Measurements from ENCODE around the gene RBP2. TPM values are rescaled to one million over a fixed set of nuclear protein-coding genes. Genes with fewer than 3 reads are reported as not detected.

Gene RBP2
- total RNA-seq, 1 donor from 2014 or later = not detected

GRCh38 chr3:139470199-139470598 is 6.1 kb downstream of the RBP2 start:
- no peaks in the 10 kb centered on the region for H3K4me1 ChIP-seq
- H3K9me3 ChIP-seq (ENCODE audit: low read depth) = no peaks in the 10 kb centered on the region
- Mint-ChIP-seq H3K4me1 (no peaks in the 10 kb centered on the region), H3K4me3 (no peak overlapping the region), H3K9me3 (no peaks in the 10 kb centered on the region), H3K36me3 (no peaks in the 10 kb centered on the region), H3K27ac (no peak overlapping the region), H3K27me3 (ENCODE audit: insufficient read depth, low read depth) (no peaks in the 10 kb centered on the region)
- no peaks in the 10 kb centered on the region for H3K27me3 ChIP-seq
- no peak overlapping the region for H3K4me3 ChIP-seq
- no peak overlapping the region for H3K9ac ChIP-seq
- H3K4me2 ChIP-seq = no peak overlapping the region
- H4K20me1 ChIP-seq (ENCODE audit: low read depth) = no peaks in the 10 kb centered on the region
- no peak overlapping the region for H2AFZ ChIP-seq (replicated peaks)
- DNase-seq (ENCODE audit: low spot score) = no peak
- no peak for TF ChIP-seq EZH2phosphoT487 (IDR thresholded peaks at IDR 0.05)
- H3K79me2 ChIP-seq (ENCODE audit: low read depth) = no peaks in the 10 kb centered on the region
- H3F3A ChIP-seq (ENCODE audit: low read depth) = no peaks in the 10 kb centered on the region
- H3K27ac ChIP-seq = no peak overlapping the region
- no peaks in the 10 kb centered on the region for H3K36me3 ChIP-seq

DNA sequence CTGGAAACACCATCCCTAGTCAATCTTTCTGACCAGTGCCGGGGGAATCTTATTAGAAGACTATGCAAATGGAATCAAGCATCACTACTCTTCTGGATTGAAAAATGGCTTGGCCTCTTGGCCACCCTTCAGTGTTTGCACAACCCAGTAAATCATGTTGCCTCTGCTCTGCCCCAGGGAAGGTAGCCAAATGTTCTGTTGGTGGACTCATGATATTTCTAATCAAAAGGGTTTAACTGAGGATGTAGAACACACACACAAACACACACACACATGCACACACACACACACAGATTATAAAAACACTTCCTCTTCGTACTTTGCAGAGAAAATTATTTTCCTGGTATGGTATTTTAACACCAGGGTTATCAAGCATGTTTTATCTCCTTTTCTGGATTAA is 7.9 kb downstream of the RBP2 start:
- H3K27ac Mint-ChIP-seq = no peak overlapping the region
- H3K27me3 Mint-ChIP-seq (ENCODE audit: insufficient read depth, low read depth) = no peaks in the 10 kb centered on the region
- no peak for DNase-seq (ENCODE audit: low spot score)
- Histone ChIP-seq H3K9ac (no peak overlapping the region), H4K20me1 (ENCODE audit: low read depth) (no peaks in the 10 kb centered on the region), H3K36me3 (no peaks in the 10 kb centered on the region), H2AFZ (replicated peaks) (no peak overlapping the region), H3F3A (ENCODE audit: low read depth) (no peaks in the 10 kb centered on the region), H3K9me3 (ENCODE audit: low read depth) (no peaks in the 10 kb centered on the region), H3K4me3 (no peak overlapping the region), H3K4me2 (no peak overlapping the region), H3K79me2 (ENCODE audit: low read depth) (no peaks in the 10 kb centered on the region), H3K27me3 (no peaks in the 10 kb centered on the region), H3K27ac (no peak overlapping the region), H3K4me1 (no peaks in the 10 kb centered on the region)
- TF ChIP-seq EZH2phosphoT487 (IDR thresholded peaks at IDR 0.05) (no peak), EZH2 (IDR thresholded peaks at IDR 0.05) (no peak)
- TF ChIP-seq, protein P1, sequence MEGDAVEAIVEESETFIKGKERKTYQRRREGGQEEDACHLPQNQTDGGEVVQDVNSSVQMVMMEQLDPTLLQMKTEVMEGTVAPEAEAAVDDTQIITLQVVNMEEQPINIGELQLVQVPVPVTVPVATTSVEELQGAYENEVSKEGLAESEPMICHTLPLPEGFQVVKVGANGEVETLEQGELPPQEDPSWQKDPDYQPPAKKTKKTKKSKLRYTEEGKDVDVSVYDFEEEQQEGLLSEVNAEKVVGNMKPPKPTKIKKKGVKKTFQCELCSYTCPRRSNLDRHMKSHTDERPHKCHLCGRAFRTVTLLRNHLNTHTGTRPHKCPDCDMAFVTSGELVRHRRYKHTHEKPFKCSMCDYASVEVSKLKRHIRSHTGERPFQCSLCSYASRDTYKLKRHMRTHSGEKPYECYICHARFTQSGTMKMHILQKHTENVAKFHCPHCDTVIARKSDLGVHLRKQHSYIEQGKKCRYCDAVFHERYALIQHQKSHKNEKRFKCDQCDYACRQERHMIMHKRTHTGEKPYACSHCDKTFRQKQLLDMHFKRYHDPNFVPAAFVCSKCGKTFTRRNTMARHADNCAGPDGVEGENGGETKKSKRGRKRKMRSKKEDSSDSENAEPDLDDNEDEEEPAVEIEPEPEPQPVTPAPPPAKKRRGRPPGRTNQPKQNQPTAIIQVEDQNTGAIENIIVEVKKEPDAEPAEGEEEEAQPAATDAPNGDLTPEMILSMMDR (IDR thresholded peaks at IDR 0.05) = no peak
- no peaks in the 10 kb centered on the region for H3K4me1 Mint-ChIP-seq
- H3K4me3 Mint-ChIP-seq = no peak overlapping the region
- no peaks in the 10 kb centered on the region for H3K9me3 Mint-ChIP-seq
- no peaks in the 10 kb centered on the region for H3K36me3 Mint-ChIP-seq

GRCh38 chr3:139466360-139466759 is 10.0 kb downstream of the RBP2 start:
- no peaks in the 10 kb centered on the region for H3K9me3 Mint-ChIP-seq

DNA sequence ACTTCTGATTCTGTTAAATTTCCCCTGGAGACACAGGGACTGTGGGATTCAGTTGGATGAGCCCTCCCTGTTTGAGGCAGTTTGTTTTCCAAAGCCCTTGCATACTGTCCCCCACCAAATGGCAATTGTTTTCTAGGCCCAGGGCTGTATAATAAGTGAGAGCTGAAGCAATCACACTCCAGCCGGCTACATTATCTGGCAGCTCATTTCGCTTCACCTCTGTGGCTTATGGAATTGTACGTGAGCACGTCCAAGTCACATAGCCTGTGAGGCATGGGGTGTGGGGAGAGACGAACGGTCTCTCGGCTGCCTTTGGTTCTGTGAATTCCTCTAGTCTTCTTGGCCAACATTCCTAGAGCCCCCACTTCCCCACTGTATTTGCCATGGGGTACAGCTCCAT is 10.7 kb downstream of the RBP2 start:
- H3K4me3 Mint-ChIP-seq = no peak overlapping the region
- Histone ChIP-seq H3K9me3 (ENCODE audit: low read depth) (no peaks in the 10 kb centered on the region), H3K79me2 (ENCODE audit: low read depth) (no peaks in the 10 kb centered on the region), H3K4me2 (no peak overlapping the region), H3K9ac (no peak overlapping the region), H3K4me3 (no peak overlapping the region), H3F3A (ENCODE audit: low read depth) (no peaks in the 10 kb centered on the region), H3K36me3 (no peaks in the 10 kb centered on the region), H4K20me1 (ENCODE audit: low read depth) (no peaks in the 10 kb centered on the region), H3K27me3 (no peaks in the 10 kb centered on the region), H3K27ac (no peak overlapping the region), H3K4me1 (no peaks in the 10 kb centered on the region), H2AFZ (replicated peaks) (no peak overlapping the region)
- H3K27me3 Mint-ChIP-seq (ENCODE audit: insufficient read depth, low read depth) = no peaks in the 10 kb centered on the region
- H3K4me1 Mint-ChIP-seq = no peaks in the 10 kb centered on the region
- TF ChIP-seq, protein P1 (IDR thresholded peaks at IDR 0.05) = no peak
- no peak for TF ChIP-seq EZH2phosphoT487 (IDR thresholded peaks at IDR 0.05)
- TF ChIP-seq EZH2 (IDR thresholded peaks at IDR 0.05) = no peak
- no peaks in the 10 kb centered on the region for H3K9me3 Mint-ChIP-seq
- no peaks in the 10 kb centered on the region for H3K36me3 Mint-ChIP-seq
- DNase-seq (ENCODE audit: low spot score) = no peak
- no peak overlapping the region for H3K27ac Mint-ChIP-seq

More at GRCh38 chr3:139466360-139466759, 10.0 kb downstream of the RBP2 start:
- no peak overlapping the region for H3K4me2 ChIP-seq
- H3K27ac Mint-ChIP-seq = no peak overlapping the region
- H3K27ac ChIP-seq = no peak overlapping the region
- no peaks in the 10 kb centered on the region for H3K9me3 ChIP-seq (ENCODE audit: low read depth)
- H4K20me1 ChIP-seq (ENCODE audit: low read depth) = no peaks in the 10 kb centered on the region
- H3F3A ChIP-seq (ENCODE audit: low read depth) = no peaks in the 10 kb centered on the region
- no peaks in the 10 kb centered on the region for H3K79me2 ChIP-seq (ENCODE audit: low read depth)
- H3K27me3 ChIP-seq = no peaks in the 10 kb centered on the region
- no peaks in the 10 kb centered on the region for H3K4me1 ChIP-seq
- H2AFZ ChIP-seq (replicated peaks) = no peak overlapping the region
- H3K4me3 Mint-ChIP-seq = no peak overlapping the region
- no peaks in the 10 kb centered on the region for H3K27me3 Mint-ChIP-seq (ENCODE audit: insufficient read depth, low read depth)
- TF ChIP-seq, protein P1 (IDR thresholded peaks at IDR 0.05) = no peak
- no peak for TF ChIP-seq EZH2phosphoT487 (IDR thresholded peaks at IDR 0.05)
- no peak for TF ChIP-seq EZH2 (IDR thresholded peaks at IDR 0.05)
- no peaks in the 10 kb centered on the region for H3K36me3 ChIP-seq
- H3K4me3 ChIP-seq = no peak overlapping the region
- no peaks in the 10 kb centered on the region for H3K4me1 Mint-ChIP-seq
- no peak overlapping the region for H3K9ac ChIP-seq
- DNase-seq (ENCODE audit: low spot score) = no peak
- no peaks in the 10 kb centered on the region for H3K36me3 Mint-ChIP-seq
